HFF-Myc (cell line): ENCODE data around the gene SLC1A2.

Experiments used
- DNase-seq: peaks from one replicate; pipeline ENCODE4 v3.0.0-alpha.2; 2011; ENCODE audit warnings: low read depth; ENCODE audit errors: extremely low read depth
- H3K4me3 ChIP-seq: replicated peaks from 2 replicates; pipeline ENCODE4 v1.5.1; 2011; ENCODE audit warnings: low read depth, mild to moderate bottlenecking, control low read depth, low read length
- TF ChIP-seq, protein P1 (sequence below): IDR thresholded peaks from 2 replicates; pipeline ENCODE4 v1.5.1; 2012; ENCODE audit warnings: mild to moderate bottlenecking, low read depth, low read length, control low read depth; ENCODE audit errors: missing control alignments

The SLC1A2 gene

DNA sequence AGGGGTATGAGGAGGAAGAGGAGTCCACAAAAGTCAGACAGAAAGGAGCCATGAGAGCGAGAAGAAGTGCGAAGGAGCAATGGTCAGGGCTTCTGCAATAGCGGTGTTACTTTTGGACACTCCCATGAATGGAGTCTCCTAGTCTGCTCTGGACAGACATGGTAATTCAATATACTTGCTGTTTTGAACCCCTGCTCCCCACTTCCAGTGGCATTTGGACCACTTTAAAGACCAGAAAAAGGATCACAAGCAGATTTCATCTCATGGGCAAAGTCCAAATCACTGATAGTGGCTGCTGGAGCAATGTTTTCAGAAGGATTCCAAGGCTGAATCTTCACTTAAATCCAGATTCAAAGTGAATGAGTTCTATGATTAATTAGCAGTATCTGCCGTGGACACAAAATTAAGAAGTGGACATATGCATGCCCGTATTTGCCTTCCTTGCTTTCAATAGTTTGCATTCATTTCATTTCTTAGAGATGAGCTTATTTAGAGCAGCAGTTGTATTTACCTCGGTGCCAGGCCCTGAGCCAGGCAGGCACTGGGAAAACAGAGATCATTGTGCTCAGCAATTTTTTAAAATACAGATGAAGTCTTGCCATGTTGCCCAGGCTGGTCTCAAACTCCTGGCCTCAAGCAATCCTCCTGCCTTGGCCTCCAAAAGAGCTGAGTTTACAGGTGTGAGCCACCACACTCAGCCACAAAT is 72.0 kb downstream of the SLC1A2 start:
- TF ChIP-seq, protein P1, sequence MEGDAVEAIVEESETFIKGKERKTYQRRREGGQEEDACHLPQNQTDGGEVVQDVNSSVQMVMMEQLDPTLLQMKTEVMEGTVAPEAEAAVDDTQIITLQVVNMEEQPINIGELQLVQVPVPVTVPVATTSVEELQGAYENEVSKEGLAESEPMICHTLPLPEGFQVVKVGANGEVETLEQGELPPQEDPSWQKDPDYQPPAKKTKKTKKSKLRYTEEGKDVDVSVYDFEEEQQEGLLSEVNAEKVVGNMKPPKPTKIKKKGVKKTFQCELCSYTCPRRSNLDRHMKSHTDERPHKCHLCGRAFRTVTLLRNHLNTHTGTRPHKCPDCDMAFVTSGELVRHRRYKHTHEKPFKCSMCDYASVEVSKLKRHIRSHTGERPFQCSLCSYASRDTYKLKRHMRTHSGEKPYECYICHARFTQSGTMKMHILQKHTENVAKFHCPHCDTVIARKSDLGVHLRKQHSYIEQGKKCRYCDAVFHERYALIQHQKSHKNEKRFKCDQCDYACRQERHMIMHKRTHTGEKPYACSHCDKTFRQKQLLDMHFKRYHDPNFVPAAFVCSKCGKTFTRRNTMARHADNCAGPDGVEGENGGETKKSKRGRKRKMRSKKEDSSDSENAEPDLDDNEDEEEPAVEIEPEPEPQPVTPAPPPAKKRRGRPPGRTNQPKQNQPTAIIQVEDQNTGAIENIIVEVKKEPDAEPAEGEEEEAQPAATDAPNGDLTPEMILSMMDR = no peak
- H3K4me3 ChIP-seq = no peak overlapping the region
- no peak for DNase-seq

DNA sequence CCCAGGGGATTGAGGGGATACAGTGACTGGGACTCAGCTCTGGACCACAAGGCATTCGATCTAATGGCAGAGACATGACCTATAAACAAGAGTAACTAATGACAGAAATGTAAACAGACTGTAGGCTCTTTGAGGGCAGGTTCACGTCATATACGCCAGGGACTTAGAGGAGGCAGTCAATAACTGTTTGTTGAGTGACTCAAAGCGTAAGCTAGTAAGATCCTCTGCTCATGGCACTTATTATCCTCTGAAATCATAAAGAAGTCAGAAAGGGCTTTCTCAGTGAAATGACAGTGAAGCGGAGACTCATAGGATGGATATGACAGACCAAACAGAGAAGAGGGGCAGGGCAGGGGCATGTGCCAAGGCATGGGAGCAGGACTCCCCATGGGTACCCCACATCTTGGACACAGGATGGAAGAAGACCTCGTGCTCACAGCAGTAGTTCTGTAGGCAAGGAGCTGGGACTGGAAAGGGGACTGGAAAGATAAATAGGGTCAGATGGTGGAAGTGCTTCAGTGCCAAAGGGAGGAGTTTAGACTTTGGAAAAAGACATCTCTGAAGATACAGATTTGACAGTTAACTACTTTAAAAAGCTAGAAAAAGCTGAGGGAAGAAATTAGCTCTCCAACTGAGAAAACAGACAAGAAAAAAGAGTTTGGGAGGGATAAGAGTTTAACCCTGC is 72.7 kb downstream of the SLC1A2 start:
- no peak for DNase-seq
- TF ChIP-seq, protein P1 = no peak
- no peak overlapping the region for H3K4me3 ChIP-seq

DNA sequence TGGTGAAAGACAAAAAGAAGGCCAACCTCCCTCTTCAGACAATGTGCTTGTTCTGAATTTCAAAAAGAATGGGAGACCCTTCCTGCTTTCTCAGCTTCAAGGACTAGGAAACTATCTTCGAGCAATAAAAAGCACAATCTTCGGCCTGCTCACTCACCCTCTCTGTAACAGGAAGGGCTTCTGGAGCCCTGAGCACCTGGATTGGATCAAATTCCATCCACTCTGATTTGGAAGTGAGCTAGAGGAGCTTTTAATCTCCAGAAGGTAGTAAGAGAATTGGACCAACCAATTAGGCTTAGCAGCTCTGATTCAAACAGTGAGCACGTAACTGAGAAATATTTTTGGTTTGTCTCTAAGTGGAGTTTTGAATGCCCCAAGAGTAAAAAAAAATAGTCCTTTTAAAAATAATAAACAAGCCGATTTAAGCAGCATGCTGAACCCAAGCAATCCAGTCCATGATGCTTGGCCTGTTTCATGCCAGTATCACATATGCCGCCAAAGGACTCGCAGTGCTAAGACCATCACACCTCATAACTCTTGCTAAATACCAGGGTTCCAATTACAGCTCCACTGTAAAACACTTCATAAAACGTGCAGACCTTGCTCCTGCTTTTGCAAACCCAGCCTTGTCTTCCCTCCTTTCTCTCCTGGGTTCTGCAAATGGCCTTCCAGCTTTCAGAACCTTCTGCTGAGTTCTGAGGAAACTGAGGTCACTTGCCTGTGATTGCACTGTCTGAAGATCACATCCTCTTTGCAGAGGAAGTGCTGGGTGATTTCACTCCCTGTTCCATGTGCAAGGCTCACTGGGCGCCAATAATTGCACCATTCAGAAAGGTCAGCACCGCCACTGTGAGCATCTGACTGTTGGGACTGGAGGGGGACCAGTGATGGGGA is 74.4 kb downstream of the SLC1A2 start:
- H3K4me3 ChIP-seq = no peak overlapping the region
- no peak for DNase-seq
- TF ChIP-seq, protein P1 = no peak

DNA sequence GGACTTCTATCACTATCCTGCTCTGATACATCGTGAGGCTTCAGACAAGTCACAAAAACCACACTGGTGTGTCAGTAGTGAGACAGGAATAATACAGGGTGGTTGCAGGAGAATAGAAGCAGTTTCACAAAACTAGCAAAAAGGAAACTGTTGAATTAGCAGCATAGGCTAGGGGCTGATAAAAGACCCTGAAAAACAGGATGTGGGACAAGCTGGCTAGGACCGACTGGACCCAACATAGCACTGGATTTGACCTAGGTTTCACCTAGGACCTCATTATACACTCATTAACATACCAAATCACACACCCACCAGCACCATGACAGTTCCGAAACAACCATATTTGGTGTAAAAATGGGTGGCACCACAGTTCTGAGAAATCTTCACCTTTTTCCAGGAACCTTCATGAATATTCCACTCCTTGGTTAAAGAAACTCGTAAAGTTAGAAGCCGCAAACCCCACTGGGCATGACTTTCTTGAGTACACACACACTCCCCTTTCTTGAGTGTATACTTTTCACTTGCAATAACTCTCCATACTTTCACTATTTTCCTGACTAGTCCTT is 76.2 kb downstream of the SLC1A2 start:
- TF ChIP-seq, protein P1 = no peak
- H3K4me3 ChIP-seq = no peak overlapping the region
- DNase-seq = no peak

DNA sequence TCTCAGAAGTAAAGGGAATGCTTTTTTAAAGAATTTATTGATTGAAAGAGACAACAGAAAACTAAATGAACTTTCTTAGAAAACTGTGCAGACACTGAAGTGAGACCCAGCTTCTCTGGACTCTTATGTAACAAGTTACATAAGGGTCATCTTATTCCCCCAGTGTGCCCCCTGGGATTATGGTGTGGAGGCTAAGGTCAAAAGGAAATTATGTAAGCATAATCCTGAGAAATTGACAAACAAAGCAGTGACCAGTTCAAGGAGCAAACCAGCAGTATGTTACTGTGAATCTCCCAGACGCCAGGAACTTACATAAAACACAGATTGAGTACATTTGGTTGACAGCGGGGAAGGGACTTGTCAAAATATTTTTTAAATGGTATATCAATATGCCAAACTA is 78.6 kb downstream of the SLC1A2 start:
- DNase-seq = no peak
- TF ChIP-seq, protein P1 = no peak

DNA sequence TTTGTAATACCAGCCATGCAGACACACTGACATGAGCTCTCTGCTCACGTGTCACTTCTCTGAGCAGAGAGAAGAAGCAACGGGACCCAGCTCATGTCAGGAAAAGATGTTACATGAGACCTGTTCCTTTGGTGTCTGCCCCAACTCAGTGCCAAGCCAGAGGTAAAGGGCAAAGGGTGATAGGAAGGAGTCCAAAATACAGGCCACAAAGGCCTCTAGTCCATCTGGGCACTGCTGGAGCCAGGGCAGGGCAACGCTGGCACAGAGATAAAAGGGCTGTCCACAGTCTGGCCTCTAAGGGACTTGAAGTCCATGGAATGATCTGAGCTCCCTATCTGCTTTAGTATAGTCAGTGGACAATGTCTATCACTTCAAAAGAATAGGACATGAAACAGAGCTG is 79.3 kb downstream of the SLC1A2 start:
- no peak overlapping the region for H3K4me3 ChIP-seq
- TF ChIP-seq, protein P1 = no peak
- DNase-seq = no peak

More for the DNA sequence above, 78.6 kb downstream of the SLC1A2 start:
- no peak overlapping the region for H3K4me3 ChIP-seq
